ENCODE results near the gene GRIPAP1. TPM values are rescaled to one million over a fixed set of nuclear protein-coding genes. Genes with fewer than 3 reads are reported as not detected.

The GRIPAP1 gene
- total RNA-seq, 1 donor from 2014 or later, result 10.4 TPM

DNA sequence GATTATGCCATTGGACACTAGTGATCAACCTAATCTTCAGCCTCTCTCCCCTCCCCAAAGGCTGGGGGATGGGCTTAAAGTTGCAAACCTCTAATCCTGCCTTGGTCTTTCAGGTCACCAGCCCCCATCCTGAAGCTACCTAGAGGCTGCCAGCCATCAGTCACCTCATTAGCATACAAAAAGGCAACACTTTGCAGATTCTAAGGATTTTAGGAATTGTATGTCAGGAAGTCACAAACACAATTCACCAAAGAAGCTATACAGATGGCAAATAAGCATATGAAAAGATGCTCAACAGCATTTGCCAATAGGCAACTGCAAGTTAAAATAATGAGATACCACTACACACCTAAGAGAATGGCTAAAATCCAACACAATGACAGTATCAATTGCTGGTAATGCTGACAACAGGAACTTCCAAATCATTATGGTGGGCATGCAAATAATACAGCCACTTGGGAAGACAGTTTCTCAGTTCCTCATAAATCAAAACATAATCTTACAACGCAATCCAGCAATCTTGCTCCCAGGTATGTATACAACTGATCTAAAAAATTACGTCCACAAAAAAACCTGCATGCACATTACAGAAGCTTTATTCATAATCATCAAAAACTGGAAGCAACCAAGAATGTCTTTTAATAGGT lies 74.2 kb downstream of the GRIPAP1 start:
- H3K36me3 ChIP-seq (ENCODE audit: control insufficient read depth in 3 of 3, insufficient read depth in 3 of 3, low read length in 3 of 3), result peaks cover 15 to 32% (median 19%) of the 10 kb centered on the region in 3 donors
- no peaks in the 10 kb centered on the region for H3K4me1 ChIP-seq (ENCODE audit: control insufficient read depth in 3 of 3, insufficient read depth in 3 of 3, low read length in 3 of 3)
- no peaks in the 10 kb centered on the region for H3K27me3 ChIP-seq (ENCODE audit: control insufficient read depth in 3 of 3, insufficient read depth in 3 of 3, low read length in 3 of 3)
- H3K27ac ChIP-seq (ENCODE audit: low read depth, low read length), result no peak overlapping the region
- H3K9me3 ChIP-seq (ENCODE audit: control insufficient read depth in 3 of 3, low read length in 3 of 3), result no peaks in the 10 kb centered on the region
- no peak overlapping the region for H3K9ac ChIP-seq (ENCODE audit: low read depth in 1 of 3, low read length in 3 of 3)
- H3K4me3 ChIP-seq (ENCODE audit: low read length in 3 of 3), result no peak overlapping the region

DNA sequence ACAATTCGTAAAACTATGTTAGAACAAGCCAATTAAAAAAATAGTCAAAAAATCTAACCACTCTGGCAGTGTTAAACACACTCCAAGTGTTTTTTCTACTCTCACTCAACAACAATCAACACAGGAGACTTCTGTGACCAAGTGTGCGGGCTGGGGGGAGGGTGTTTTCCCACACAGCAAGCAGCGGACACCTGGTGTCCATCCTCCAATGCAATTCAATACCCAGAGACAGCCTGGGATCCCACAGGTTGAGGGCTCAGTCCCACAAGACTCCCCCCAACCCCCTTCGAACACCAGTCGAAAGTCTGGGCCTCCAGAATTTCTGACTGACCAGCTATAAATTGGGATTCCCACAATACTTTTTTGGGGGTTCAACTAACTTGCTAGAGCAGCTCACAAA lies 74.9 kb downstream of the GRIPAP1 start:
- H3K9me3 ChIP-seq (ENCODE audit: control insufficient read depth in 3 of 3, low read length in 3 of 3), result no peaks in the 10 kb centered on the region
- H3K27me3 ChIP-seq (ENCODE audit: control insufficient read depth in 3 of 3, insufficient read depth in 3 of 3, low read length in 3 of 3), result no peaks in the 10 kb centered on the region
- no peak overlapping the region for H3K9ac ChIP-seq (ENCODE audit: low read depth in 1 of 3, low read length in 3 of 3)
- H3K36me3 ChIP-seq (ENCODE audit: control insufficient read depth in 3 of 3, insufficient read depth in 3 of 3, low read length in 3 of 3), result peaks cover 17 to 36% (median 22%) of the 10 kb centered on the region in 3 donors
- H3K4me1 ChIP-seq (ENCODE audit: control insufficient read depth in 3 of 3, insufficient read depth in 3 of 3, low read length in 3 of 3), result no peaks in the 10 kb centered on the region
- no peak overlapping the region for H3K4me3 ChIP-seq (ENCODE audit: low read length in 3 of 3)
- no peak overlapping the region for H3K27ac ChIP-seq (ENCODE audit: low read depth, low read length)

DNA sequence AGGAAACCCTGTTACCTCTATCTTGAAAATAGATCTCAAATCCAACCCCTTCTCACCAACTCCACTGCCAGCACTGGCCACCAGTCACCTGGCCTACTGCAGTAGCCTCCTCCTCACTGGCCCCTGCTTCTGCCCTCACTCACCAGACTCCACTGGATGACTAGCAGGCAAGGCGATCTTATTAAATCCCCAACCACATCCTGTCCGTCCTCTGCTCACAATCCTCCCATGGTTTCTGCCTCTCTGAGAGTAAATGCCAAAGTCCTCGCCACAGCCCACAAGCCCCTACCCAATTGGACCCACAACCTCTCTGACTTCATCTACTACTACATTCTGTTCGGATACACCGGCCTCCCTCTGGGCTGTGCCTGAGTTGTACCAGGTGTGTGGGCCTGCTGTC lies 77.8 kb downstream of the GRIPAP1 start:
- peaks cover 6 to 14% (median 10%) of the 10 kb centered on the region in 3 donors for H3K4me1 ChIP-seq (ENCODE audit: control insufficient read depth in 3 of 3, insufficient read depth in 3 of 3, low read length in 3 of 3)
- peaks cover 19 to 31% (median 25%) of the 10 kb centered on the region in 3 donors for H3K36me3 ChIP-seq (ENCODE audit: control insufficient read depth in 3 of 3, insufficient read depth in 3 of 3, low read length in 3 of 3)
- H3K27me3 ChIP-seq (ENCODE audit: control insufficient read depth in 3 of 3, insufficient read depth in 3 of 3, low read length in 3 of 3), result no peaks in the 10 kb centered on the region
- H3K9me3 ChIP-seq (ENCODE audit: control insufficient read depth in 3 of 3, low read length in 3 of 3), result no peaks in the 10 kb centered on the region
- H3K9ac ChIP-seq (ENCODE audit: low read depth in 1 of 3, low read length in 3 of 3), result peak overlapping the region in 1 of 3 donors; percentile 8
- no peak overlapping the region for H3K27ac ChIP-seq (ENCODE audit: low read depth, low read length)
- no peak overlapping the region for H3K4me3 ChIP-seq (ENCODE audit: low read length in 3 of 3)

DNA sequence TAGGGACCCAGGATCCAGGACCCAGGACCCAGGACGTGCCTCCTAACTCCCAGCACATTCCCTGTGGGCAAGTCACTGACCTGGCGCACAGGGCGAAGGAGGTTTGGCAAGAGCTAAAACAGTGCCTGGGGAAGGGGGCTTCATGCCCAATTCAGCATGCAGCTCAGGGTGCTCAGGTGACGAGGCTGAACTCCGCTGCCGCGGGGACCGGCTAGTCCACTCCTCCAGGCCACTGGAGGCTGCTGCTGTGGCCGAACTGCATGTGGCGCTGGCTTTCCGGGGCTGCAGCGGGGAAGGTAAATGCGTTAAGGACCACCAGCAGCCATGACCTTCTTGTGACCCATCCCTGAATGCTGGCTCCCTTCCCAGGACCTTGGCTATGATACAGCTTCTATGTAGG lies 78.3 kb downstream of the GRIPAP1 start:
- Histone ChIP-seq H3K9me3 (ENCODE audit: control insufficient read depth in 3 of 3, low read length in 3 of 3) (no peaks in the 10 kb centered on the region), H3K9ac (ENCODE audit: low read depth in 1 of 3, low read length in 3 of 3) (no peak overlapping the region), H3K4me1 (ENCODE audit: control insufficient read depth in 3 of 3, insufficient read depth in 3 of 3, low read length in 3 of 3) (peaks cover 6 to 14% (median 10%) of the 10 kb centered on the region in 3 donors), H3K4me3 (ENCODE audit: low read length in 3 of 3) (no peak overlapping the region), H3K27ac (ENCODE audit: low read depth, low read length) (no peak overlapping the region), H3K27me3 (ENCODE audit: control insufficient read depth in 3 of 3, insufficient read depth in 3 of 3, low read length in 3 of 3) (no peaks in the 10 kb centered on the region), H3K36me3 (ENCODE audit: control insufficient read depth in 3 of 3, insufficient read depth in 3 of 3, low read length in 3 of 3) (peaks cover 19 to 31% (median 25%) of the 10 kb centered on the region in 3 donors)

Small RNAs within 50 kb of the gene (small RNA-seq; reads per million reads assigned to genes)
- not detected for gene RNU6-722P

Other genes starting within 250 kb of the GRIPAP1 start
- gene GLOD5, start 240.5 kb downstream of the GRIPAP1 start, total RNA-seq, result not detected
- gene GATA1, start 215.7 kb downstream of the GRIPAP1 start, total RNA-seq, result 1.6 TPM
- 79.3 TPM for gene HDAC6, start 200.2 kb downstream of the GRIPAP1 start, total RNA-seq
- gene ERAS, start 175.8 kb downstream of the GRIPAP1 start, total RNA-seq, result not detected
- not detected for gene PCSK1N, start 166.7 kb downstream of the GRIPAP1 start, total RNA-seq
- 25.1 TPM for gene TIMM17B, start 104.5 kb downstream of the GRIPAP1 start, total RNA-seq
- gene PQBP1, start 104.3 kb downstream of the GRIPAP1 start, total RNA-seq, result 45.4 TPM
- gene SLC35A2, start 90.6 kb downstream of the GRIPAP1 start, total RNA-seq, result 6.3 TPM
- gene PIM2, start 83.2 kb downstream of the GRIPAP1 start, total RNA-seq, result 3.1 TPM
- 16.2 TPM for gene OTUD5, start 44.7 kb downstream of the GRIPAP1 start, total RNA-seq
- 0.52 TPM for gene KCND1, start 30.4 kb downstream of the GRIPAP1 start, total RNA-seq
- gene TFE3, start 41.1 kb upstream of the GRIPAP1 start, total RNA-seq, result 8.4 TPM
- gene CCDC120, start 56.7 kb upstream of the GRIPAP1 start, total RNA-seq, result 0.52 TPM
- gene PRAF2, start 71.7 kb upstream of the GRIPAP1 start, total RNA-seq, result 4.7 TPM
- gene WDR45, start 77.6 kb upstream of the GRIPAP1 start, total RNA-seq, result 26.6 TPM
- 20.4 TPM for gene GPKOW, start 121.5 kb upstream of the GRIPAP1 start, total RNA-seq
- 2.1 TPM for gene MAGIX, start 160.5 kb upstream of the GRIPAP1 start, total RNA-seq
- gene PLP2, start 169.6 kb upstream of the GRIPAP1 start, total RNA-seq, result 19.3 TPM
- gene PRICKLE3, start 184.1 kb upstream of the GRIPAP1 start, total RNA-seq, result 2.6 TPM
- 1.0 TPM for gene SYP, start 197.9 kb upstream of the GRIPAP1 start, total RNA-seq
- not detected for gene CACNA1F, start 231.1 kb upstream of the GRIPAP1 start, total RNA-seq
- gene CCDC22, start 233.2 kb upstream of the GRIPAP1 start, total RNA-seq, result 5.7 TPM

Data from skeletal muscle tissue (tissue), 5 donors.